ENCODE measurements around the gene PFDN1.

The PFDN1 gene

GRCh38 chr5:140234377-140234989 is 68.4 kb downstream of the PFDN1 start:
- DNase-seq: peak; percentile 65

- no peak for DNase-seq
Observed at GRCh38 chr5:140232731-140233130, 70.2 kb downstream of the PFDN1 start.

DNA sequence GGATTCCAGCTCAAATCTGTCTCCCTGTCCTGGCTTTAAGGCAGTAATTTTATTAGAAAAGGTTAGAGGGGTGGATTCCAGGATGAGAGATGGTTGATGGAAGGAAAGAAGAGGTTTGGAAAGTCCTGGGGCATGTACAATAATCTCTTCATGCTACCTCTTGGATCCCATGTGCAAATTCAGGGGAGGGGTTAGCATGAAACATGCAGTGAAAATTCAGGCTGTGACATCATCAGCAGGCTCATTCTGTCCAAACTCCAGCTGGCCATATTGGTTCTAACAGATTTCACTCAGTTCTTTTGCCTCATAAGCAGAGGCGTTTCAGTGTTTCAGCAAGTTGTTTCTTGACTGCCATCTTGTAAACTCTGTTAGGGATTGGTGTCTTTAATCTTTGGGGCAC is 72.5 kb downstream of the PFDN1 start:
- no peak for DNase-seq

DNA sequence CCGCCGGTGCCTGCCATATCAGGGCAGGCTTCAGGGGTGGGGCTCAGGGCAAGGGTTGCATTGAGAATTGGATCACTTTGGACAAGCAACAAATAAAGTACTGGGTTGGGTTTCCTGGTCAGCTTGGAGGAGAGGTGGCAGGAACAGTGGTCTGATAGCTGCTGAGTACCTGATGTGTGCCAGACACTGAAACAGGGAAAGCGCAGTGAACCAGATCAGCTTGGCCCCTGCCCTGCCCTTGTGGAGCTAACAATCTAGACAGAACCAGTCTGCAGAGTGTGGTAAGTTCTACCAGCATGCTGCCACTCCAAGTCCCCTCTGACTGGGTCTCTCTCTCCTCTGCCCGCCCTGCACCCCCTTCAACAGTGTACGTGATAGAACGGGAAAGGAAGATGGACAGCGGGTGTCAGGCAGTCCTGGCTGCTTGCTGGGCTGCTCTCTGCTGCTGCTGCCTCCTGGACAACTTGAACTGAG is 74.5 kb downstream of the PFDN1 start:
- no peak for DNase-seq

GRCh38 chr5:140227046-140227445 is 75.9 kb downstream of the PFDN1 start:
- DNase-seq: no peak

DNA sequence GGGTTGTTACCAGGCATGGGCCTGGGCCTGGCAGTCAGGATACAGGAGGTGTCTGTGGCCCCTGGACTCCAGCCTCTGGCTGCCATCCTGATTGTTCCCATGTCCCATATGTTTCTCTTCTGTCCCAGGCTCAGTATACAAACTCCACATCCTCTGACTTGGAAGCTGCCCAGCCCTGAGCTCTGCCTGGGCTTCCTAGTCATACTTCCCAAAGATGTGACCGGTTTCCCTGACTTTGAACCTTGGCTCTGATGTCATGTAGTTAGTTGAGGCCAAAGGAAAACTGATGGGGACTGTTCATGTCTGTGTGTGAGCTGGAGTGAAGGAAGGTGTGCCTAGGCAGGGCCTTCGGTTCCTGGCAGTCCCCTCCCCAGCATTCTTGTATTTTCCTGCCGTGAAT is 77.5 kb downstream of the PFDN1 start:
- DNase-seq: no peak

DNA sequence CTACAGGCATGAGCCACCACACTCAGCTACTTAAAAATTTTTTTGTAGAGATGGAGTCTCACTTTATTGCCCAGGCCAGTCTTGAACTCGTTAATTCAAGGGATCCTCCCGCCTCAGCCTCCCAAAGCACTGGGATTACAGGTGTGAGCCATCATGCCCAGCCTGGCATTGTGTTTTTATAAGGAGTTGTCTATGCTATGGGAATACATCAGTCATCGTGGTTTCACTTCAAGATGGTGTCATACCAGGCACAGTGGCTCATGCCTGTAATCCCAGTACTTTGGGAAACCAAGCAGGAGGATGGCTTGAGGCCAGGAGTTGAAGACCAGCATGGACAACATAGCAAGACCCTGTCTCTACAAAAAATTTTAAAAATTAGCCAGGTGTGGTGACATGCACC is 78.2 kb downstream of the PFDN1 start:
- DNase-seq: no peak

DNA sequence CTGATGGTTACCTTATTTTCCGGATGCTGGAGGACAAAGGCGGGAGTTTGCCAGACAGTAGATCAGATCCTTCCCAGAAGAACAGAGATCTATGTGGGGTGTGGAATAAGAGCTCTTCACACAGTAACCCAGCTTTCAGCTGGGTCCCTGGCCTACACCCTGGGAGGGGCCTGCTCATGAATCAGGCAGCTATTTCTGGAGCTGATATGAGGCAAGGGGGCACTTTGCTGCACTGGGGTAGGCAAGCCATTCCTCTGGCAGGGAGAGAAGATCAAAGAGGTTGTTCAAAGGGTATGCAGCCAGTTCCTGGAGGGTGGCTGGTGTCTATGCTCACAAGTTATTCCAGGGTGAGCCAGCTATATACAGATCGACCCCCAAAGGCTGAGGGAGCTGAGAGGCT is 79.3 kb downstream of the PFDN1 start:
- no peak for DNase-seq

DNA sequence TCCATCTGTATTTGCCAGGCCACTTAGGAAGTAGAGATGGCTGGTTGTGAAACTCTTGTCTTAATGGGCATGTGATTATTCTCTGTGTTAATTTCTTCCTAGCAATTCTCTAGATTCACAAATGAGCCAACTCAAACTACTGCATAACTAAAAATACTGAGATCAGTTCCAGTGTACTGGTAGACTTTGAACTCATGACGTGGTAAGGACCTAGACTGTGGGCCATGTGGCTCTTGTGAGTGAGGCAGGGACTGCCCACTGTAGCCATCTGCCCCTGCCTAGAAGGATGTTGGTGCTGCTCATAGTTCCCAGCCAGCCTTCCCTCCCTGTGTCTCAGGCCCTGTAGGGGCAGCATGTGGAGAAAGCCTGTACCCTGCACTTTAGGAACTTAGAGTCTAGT is 80.5 kb downstream of the PFDN1 start:
- no peak for DNase-seq

DNA sequence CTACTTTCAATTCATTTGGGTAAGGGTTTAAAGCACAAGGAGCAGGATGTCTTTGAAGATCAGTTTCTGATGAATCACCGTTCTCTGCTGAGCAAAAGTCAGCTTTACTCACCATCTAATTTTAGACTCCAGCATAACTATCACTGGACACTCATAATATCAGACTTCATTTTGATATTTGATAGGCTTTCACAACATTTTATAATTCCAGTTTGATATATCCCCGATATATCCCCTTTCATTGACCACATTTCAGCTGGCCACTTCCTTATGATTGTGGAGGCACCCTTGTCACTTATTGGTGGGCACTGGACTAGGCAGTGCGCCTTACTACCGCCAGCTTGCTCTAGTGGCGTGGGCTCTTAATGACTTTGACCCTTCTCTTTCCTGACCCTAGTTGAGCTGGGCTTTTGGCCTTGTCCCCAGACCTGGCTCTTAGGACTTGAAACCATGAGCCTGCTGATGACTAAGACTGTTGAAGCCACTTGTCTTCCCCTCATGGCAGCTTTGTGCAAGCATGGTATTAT is 81.1 kb downstream of the PFDN1 start:
- DNase-seq: no peak

DNA sequence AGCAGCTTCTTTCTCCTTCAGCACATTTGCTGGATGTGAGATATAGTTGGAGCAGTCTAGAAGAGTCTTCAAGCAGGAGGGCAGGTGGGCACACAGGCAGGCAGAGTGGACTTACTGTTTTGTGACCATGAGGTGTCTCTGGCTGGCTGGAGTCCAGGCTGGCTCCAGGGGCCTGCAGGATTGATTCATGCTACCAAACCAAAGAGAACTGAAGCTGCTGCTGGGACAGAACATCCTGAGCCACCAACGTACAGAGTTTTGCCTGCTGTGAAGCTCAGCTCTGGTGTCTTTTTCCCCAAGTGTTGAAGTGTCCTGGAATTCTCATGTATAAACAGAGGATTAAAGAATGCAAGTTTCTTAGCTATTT is 82.2 kb downstream of the PFDN1 start:
- no peak for DNase-seq

DNA sequence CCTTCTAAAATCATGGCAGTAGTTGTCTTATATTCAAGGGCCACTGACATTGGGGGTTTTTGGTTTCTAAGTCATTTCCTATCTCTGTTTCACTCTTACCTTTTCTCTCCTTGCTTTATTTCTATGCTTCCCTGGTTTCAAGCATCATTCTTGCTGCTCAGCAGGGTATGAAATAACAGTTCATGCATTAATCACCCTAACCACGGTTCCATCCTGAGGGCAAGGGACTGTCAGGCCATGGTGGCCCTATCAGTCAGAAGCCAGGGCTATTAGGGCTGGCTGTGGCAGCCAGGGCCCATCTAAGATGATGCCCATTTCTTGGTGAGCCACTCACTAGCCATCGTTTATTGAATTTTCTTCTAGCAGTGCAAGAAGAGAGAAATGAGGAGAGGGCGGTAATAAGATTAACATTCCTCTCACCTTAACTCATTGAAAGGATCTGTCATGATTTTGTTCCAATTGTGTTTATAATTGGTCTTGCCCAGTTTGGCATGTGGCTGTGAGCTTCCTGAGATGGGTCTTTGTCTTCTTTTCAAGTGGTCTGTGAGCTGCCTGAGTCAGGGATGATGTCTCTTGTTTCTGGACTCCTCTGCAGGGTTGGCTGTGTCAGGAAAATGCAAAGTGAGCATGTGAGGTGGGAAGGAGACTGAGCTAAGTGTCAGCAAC is 82.7 kb downstream of the PFDN1 start:
- no peak for DNase-seq

GRCh38 chr5:140219068-140219991 is 83.6 kb downstream of the PFDN1 start:
- DNase-seq: no peak

GRCh38 chr5:140217299-140218026 is 85.4 kb downstream of the PFDN1 start:
- no peak for DNase-seq

DNA sequence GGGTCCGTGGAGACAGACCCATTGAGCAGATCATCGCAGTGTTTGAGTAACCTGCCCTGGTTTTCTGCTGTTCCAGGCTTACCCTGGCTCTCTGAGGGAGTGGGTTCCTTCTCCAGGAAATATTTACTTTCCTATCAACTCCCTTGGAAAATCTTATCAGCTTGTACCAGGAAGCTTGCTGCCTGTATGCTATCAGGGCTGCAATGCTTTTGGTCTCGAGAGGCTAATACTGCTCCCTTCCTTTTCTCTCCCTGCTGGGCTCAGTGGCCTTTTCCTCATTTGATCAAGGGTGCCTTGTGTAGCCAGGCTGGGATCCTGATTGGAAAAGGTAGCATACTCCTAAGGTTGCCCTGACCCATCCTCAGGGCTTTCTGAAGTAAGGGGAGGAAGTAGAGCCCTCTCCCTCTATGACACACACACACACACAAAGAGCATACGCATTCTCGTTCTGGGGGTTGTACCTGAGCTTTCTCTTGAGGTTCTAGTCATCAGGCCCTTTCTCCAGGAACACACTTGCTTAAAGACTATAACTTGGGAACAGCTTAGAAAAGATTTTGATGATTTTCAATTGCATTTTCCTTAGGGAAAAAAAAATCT is 86.3 kb downstream of the PFDN1 start:
- DNase-seq: no peak

DNA sequence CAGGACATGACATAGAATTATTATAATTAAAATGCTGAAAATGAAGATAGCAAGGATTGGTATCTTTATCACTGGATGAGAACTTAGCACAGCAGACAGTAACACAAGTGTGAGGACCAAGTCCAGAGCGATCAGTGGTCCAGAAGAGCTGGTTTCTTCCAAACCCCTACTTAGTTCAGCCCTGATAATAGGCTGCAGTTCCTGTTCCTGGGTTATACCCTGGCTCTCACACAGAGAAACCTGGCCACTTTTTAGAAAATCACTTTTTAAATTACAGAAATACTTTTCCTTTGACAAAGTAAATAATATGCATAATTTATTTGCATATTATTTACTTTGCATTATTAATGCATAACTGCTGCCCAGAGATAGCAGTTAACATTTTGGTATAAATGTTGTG is 87.6 kb downstream of the PFDN1 start:
- DNase-seq: no peak

GRCh38 chr5:140214831-140215230 is 88.1 kb downstream of the PFDN1 start:
- no peak for DNase-seq

DNA sequence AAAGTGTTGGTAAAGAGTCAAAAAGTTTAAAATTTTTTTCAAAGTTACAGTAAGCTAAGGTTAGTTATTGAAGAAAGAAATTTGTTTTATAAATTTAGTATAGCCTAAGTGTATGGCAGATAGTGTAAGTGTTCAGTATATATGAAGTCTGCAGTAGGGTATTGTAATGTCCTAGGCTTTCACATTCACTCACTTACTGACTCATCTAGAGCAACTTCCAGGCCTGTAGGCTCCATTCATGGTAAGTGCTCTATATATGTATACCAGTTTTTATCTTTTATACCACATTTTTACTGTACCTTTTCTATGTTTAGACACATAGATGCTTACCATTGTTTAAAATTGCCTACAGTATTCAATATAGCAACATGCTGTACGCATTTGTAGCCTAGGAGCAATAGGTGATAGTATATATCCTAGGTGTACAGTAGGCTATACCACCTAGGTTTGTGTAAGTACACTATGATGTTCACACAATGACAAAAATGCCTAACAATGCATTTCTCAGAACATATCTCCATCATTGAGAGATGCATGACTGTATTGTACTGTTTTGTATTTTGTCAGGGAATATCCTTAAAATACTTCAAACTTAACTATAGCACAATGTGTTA is 89.4 kb downstream of the PFDN1 start:
- DNase-seq: no peak

DNA sequence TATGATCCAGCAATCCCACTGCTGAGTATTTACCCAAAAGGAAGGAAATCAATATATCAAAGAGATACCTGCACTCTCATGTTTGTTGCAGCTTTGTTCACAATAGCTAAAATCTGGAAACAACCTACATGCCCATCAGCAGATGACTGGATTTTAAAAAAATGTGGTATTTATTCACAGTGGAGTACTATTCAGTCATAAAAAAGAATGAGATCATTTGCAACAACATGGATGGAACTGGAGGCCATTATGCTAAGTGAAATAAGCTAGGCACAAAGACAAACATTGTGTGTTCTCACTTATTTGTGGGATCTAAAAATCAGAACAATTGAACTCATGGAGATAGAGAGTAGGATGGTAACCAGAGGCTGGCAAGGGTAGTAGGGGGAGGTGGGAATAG is 94.8 kb downstream of the PFDN1 start:
- no peak for DNase-seq

DNA sequence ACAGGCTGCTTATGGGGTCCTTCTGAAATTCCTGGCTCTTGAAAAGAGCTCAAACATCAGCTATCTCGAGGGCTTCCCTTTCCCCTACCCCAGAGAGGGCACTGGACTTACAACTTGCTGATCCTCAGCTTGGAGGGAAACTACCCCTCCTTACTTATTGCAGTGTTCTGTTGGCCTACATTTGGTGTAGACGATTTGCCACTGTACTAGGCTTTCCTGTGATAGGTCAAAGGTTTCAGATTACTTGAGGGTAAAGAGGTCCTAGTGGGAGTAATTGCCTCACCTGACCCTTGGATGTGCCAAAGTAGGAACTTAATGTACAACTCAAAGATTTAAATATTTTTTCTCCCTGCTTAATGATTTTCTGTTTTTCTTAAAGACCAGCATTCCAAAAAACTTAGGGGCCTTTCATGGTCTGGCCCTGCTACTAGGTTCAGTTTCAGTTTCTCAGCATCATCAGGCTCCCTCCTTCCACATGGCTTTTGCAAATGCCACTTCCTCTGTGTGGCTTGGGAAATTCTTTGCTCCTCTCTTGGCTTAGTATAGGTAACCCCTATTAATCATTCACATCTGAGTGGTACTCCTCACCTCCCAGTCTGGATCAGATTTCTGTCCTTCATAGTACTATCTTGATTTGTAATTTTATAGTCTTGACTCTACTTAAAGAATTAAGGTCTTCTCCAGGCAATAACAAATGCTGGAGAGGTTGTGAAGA is 95.5 kb downstream of the PFDN1 start:
- no peak for DNase-seq

GRCh38 chr5:140205952-140206351 is 96.9 kb downstream of the PFDN1 start:
- DNase-seq: no peak
